ENCODE data around the gene DGLUCY. TPM values are rescaled to one million over a fixed set of nuclear protein-coding genes. Genes with fewer than 3 reads are reported as not detected.

Gene DGLUCY
- total RNA-seq, 1 donor from 2014 or later: 20.0 TPM

DNA sequence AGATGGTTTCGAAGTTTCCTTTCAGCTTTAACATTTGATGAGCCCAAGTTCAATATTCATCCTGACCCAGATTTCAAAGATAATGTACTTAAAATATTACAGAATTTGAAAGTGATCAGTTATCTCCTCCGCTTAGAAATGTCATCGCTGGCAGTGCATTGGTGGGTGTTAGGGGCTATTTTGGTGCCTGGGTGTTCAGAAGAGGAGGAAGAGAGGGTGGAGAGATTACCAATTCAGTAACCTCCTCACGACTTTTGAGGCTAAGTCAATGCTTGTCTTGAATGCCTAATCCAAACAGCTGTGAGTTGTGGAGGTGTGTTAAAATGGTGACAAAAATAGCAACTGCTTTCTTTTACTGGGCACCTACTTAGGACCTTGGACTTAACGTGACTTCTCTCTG lies 13.8 kb upstream of the DGLUCY start:
- DNase-seq (ENCODE audit: low read depth): no peak
- FAIRE-seq: no peak
- no peak overlapping the region for H3K4me3 ChIP-seq (ENCODE audit: insufficient read depth, low read depth, low read length)
- no peaks in the 10 kb centered on the region for H3K4me1 ChIP-seq (ENCODE audit: insufficient read depth, low read length)
- Mint-ChIP-seq H3K9me3 (ENCODE audit: unreplicated experiment) (no peaks in the 10 kb centered on the region), H3K27ac (ENCODE audit: unreplicated experiment) (no peak overlapping the region), H3K4me1 (ENCODE audit: low read depth, unreplicated experiment) (no peaks in the 10 kb centered on the region), H3K36me3 (ENCODE audit: low read depth, unreplicated experiment) (peaks cover 2% of the 10 kb centered on the region), H3K27me3 (ENCODE audit: low read depth, unreplicated experiment) (peaks cover 12% of the 10 kb centered on the region), H3K4me3 (ENCODE audit: unreplicated experiment) (no peak overlapping the region)
- no peak overlapping the region for H3K9ac ChIP-seq (ENCODE audit: low read length)
- H3K79me2 ChIP-seq (ENCODE audit: insufficient read depth, low read length): no peaks in the 10 kb centered on the region
- peaks cover 4% of the 10 kb centered on the region for H3K27me3 ChIP-seq (ENCODE audit: insufficient read depth, low read length)
- no peak overlapping the region for H3K4me2 ChIP-seq (ENCODE audit: low read length)
- no peaks in the 10 kb centered on the region for H4K20me1 ChIP-seq (ENCODE audit: insufficient read depth, low read length)
- TF ChIP-seq EZH2 (IDR thresholded peaks at IDR 0.05; ENCODE audit: insufficient read depth, low read length): no peak
- TF ChIP-seq, protein P1, sequence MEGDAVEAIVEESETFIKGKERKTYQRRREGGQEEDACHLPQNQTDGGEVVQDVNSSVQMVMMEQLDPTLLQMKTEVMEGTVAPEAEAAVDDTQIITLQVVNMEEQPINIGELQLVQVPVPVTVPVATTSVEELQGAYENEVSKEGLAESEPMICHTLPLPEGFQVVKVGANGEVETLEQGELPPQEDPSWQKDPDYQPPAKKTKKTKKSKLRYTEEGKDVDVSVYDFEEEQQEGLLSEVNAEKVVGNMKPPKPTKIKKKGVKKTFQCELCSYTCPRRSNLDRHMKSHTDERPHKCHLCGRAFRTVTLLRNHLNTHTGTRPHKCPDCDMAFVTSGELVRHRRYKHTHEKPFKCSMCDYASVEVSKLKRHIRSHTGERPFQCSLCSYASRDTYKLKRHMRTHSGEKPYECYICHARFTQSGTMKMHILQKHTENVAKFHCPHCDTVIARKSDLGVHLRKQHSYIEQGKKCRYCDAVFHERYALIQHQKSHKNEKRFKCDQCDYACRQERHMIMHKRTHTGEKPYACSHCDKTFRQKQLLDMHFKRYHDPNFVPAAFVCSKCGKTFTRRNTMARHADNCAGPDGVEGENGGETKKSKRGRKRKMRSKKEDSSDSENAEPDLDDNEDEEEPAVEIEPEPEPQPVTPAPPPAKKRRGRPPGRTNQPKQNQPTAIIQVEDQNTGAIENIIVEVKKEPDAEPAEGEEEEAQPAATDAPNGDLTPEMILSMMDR (IDR thresholded peaks at IDR 0.05; ENCODE audit: insufficient read depth, low read depth, low read length): no peak
- no peak overlapping the region for H3K27ac ChIP-seq (ENCODE audit: low read depth, low read length)
- no peaks in the 10 kb centered on the region for H3K9me3 ChIP-seq (ENCODE audit: insufficient read depth, low read depth, low read length)
- no peak overlapping the region for H2AFZ ChIP-seq (ENCODE audit: low read depth, low read length)
- no peaks in the 10 kb centered on the region for H3K36me3 ChIP-seq (ENCODE audit: insufficient read depth, low read length)

DNA sequence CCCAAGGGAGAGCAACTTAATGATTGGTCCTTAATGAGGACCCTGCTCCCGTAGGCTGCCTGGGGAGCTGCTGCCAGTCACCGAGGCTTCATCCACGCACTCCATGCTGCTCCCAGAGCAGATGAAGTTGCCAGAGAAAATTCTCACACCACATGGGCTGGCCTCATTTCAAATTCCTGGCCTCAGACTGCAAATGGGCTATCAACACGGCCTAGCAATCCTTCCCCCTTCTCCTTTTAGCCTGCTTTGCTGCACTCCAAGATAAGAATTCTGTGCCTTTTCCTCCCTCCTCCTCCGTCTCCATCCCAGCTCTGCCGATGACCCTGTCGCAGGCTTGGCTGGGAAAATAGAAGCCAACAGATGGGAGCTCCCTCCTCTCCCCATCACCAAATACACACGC lies 10.8 kb upstream of the DGLUCY start:
- H3K4me1 ChIP-seq (ENCODE audit: insufficient read depth, low read length): no peaks in the 10 kb centered on the region
- H4K20me1 ChIP-seq (ENCODE audit: insufficient read depth, low read length): no peaks in the 10 kb centered on the region
- Mint-ChIP-seq H3K27ac (ENCODE audit: unreplicated experiment) (no peak overlapping the region), H3K4me1 (ENCODE audit: low read depth, unreplicated experiment) (peaks cover 3% of the 10 kb centered on the region), H3K27me3 (ENCODE audit: low read depth, unreplicated experiment) (peaks cover 7% of the 10 kb centered on the region), H3K4me3 (ENCODE audit: unreplicated experiment) (no peak overlapping the region), H3K9me3 (ENCODE audit: unreplicated experiment) (no peaks in the 10 kb centered on the region), H3K36me3 (ENCODE audit: low read depth, unreplicated experiment) (peaks cover 2% of the 10 kb centered on the region)
- H3K36me3 ChIP-seq (ENCODE audit: insufficient read depth, low read length): no peaks in the 10 kb centered on the region
- TF ChIP-seq, protein P1 (IDR thresholded peaks at IDR 0.05; ENCODE audit: insufficient read depth, low read depth, low read length): no peak
- no peak for TF ChIP-seq EZH2 (IDR thresholded peaks at IDR 0.05; ENCODE audit: insufficient read depth, low read length)
- no peaks in the 10 kb centered on the region for H3K79me2 ChIP-seq (ENCODE audit: insufficient read depth, low read length)
- no peaks in the 10 kb centered on the region for H3K9me3 ChIP-seq (ENCODE audit: insufficient read depth, low read depth, low read length)
- no peak overlapping the region for H3K9ac ChIP-seq (ENCODE audit: low read length)
- H3K27me3 ChIP-seq (ENCODE audit: insufficient read depth, low read length): peaks cover 4% of the 10 kb centered on the region
- H3K27ac ChIP-seq (ENCODE audit: low read depth, low read length): no peak overlapping the region
- no peak overlapping the region for H3K4me2 ChIP-seq (ENCODE audit: low read length)
- FAIRE-seq (no peak), DNase-seq (ENCODE audit: low read depth) (no peak)
- no peak overlapping the region for H2AFZ ChIP-seq (ENCODE audit: low read depth, low read length)
- no peak overlapping the region for H3K4me3 ChIP-seq (ENCODE audit: insufficient read depth, low read depth, low read length)

DNA sequence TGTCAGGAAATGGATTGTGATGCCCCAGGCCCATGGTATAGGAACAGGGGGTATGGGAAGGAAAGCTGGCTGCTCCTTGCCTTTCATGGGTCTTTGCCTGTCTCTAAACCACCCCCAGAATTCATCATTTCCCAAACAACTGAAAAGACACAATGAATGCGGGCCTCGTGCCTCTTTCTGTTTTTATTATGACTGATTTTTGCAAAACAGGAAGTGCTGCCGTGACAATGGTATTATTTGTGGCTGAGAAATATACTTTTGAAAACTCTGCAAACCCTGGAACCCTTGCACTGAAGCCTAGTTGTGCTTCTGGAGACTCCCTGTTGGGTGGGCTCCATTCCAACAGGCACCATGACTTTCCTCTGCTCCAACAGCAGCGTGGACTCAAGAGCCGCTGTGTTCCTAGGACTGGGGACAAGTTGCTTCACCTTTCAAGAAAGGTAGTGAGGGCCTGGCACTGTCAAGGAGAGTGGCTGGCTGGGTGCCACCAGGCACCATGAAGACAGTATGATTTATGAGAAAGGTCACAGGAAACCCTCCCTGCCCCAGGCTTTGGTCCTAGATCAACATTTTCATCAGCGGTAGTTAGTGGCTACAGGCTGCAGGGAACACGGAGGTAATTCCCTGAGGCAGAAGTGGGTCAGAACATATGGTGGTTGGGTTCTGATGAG lies 4.8 kb upstream of the DGLUCY start:
- Mint-ChIP-seq H3K27ac (ENCODE audit: unreplicated experiment) (no peak overlapping the region), H3K4me3 (ENCODE audit: unreplicated experiment) (no peak overlapping the region), H3K27me3 (ENCODE audit: low read depth, unreplicated experiment) (no peaks in the 10 kb centered on the region), H3K36me3 (ENCODE audit: low read depth, unreplicated experiment) (peaks cover 2% of the 10 kb centered on the region), H3K4me1 (ENCODE audit: low read depth, unreplicated experiment) (peaks cover 7% of the 10 kb centered on the region), H3K9me3 (ENCODE audit: unreplicated experiment) (peaks cover 1% of the 10 kb centered on the region)
- peaks cover 13% of the 10 kb centered on the region for H3K4me1 ChIP-seq (ENCODE audit: insufficient read depth, low read length)
- H3K79me2 ChIP-seq (ENCODE audit: insufficient read depth, low read length): no peaks in the 10 kb centered on the region
- no peak for DNase-seq (ENCODE audit: low read depth)
- H3K4me2 ChIP-seq (ENCODE audit: low read length): peak overlapping the region; percentile 31
- no peak overlapping the region for H3K27ac ChIP-seq (ENCODE audit: low read depth, low read length)
- no peaks in the 10 kb centered on the region for H4K20me1 ChIP-seq (ENCODE audit: insufficient read depth, low read length)
- H3K9me3 ChIP-seq (ENCODE audit: insufficient read depth, low read depth, low read length): no peaks in the 10 kb centered on the region
- TF ChIP-seq, protein P1 (IDR thresholded peaks at IDR 0.05; ENCODE audit: insufficient read depth, low read depth, low read length): no peak
- no peak for TF ChIP-seq EZH2 (IDR thresholded peaks at IDR 0.05; ENCODE audit: insufficient read depth, low read length)
- no peaks in the 10 kb centered on the region for H3K27me3 ChIP-seq (ENCODE audit: insufficient read depth, low read length)
- H3K9ac ChIP-seq (ENCODE audit: low read length): no peak overlapping the region
- FAIRE-seq: no peak
- no peaks in the 10 kb centered on the region for H3K36me3 ChIP-seq (ENCODE audit: insufficient read depth, low read length)
- H2AFZ ChIP-seq (ENCODE audit: low read depth, low read length): no peak overlapping the region
- H3K4me3 ChIP-seq (ENCODE audit: insufficient read depth, low read depth, low read length): no peak overlapping the region
